AG08395 (cell line): ENCODE results near the gene SLC19A3.
"Not testable (repeated sequence)": the region's sequence is repeated elsewhere in the genome, so short reads cannot be mapped to it uniquely, and the experiment has no call there.

ENCODE experiments used
- DNase-seq: peaks from one replicate; pipeline ENCODE4 v3.0.0; 2012; ENCODE audit warnings: mixed read lengths, low spot score

The SLC19A3 gene

GRCh38 chr2:227717687-227718567 is at the start of gene SLC19A3:
Gene SLC19A3, minus strand, starts transcription at chr2:227718028. Its CDS starts 15,710 bp downstream, at chr2:227702318.
- peak; percentile 59 for DNase-seq

GRCh38 chr2:227766373-227766883 is 48.6 kb upstream of the SLC19A3 start:
- DNase-seq = peak; percentile 84

GRCh38 chr2:227765788-227766372 is 48.1 kb upstream of the SLC19A3 start:
- DNase-seq = no peak

- no peak for DNase-seq
Observed at GRCh38 chr2:227761740-227762476, 44.1 kb upstream of the SLC19A3 start.

- DNase-seq = no peak
Observed at GRCh38 chr2:227759411-227760118, 41.7 kb upstream of the SLC19A3 start.

GRCh38 chr2:227756261-227756660 is 38.4 kb upstream of the SLC19A3 start:
- DNase-seq = not testable (repeated sequence)

- no peak for DNase-seq
Observed at GRCh38 chr2:227748079-227748478, 30.3 kb upstream of the SLC19A3 start.

GRCh38 chr2:227745594-227745993 is 27.8 kb upstream of the SLC19A3 start, which contains the start of gene SCYGR8:
Gene SCYGR8, plus strand, starts transcription at chr2:227745894. Its CDS starts 0 bp downstream, at chr2:227745894.
- no peak for DNase-seq

- not testable (repeated sequence) for DNase-seq
Observed at GRCh38 chr2:227740705-227741104, 22.9 kb upstream of the SLC19A3 start.

GRCh38 chr2:227739351-227739750 is 21.5 kb upstream of the SLC19A3 start:
- DNase-seq = no peak

GRCh38 chr2:227728035-227728434 is 10.2 kb upstream of the SLC19A3 start, which contains the start of gene SCYGR7:
Gene SCYGR7, plus strand, starts transcription at chr2:227728335. Its CDS starts 0 bp downstream, at chr2:227728335.
- DNase-seq = no peak

GRCh38 chr2:227724394-227725039 is 6.7 kb upstream of the SLC19A3 start, which contains the start of gene SCYGR6:
Gene SCYGR6, minus strand, starts transcription at chr2:227724757. Its CDS starts 0 bp downstream, at chr2:227724757.
- no peak for DNase-seq

GRCh38 chr2:227722821-227723220 is 5.0 kb upstream of the SLC19A3 start:
- not testable (repeated sequence) for DNase-seq

GRCh38 chr2:227720680-227721079 is 2.9 kb upstream of the SLC19A3 start:
- no peak for DNase-seq

- no peak for DNase-seq
Observed at GRCh38 chr2:227719641-227720040, 1.8 kb upstream of the SLC19A3 start.

GRCh38 chr2:227716501-227716900 is 1.3 kb downstream of the SLC19A3 start:
- no peak for DNase-seq

- DNase-seq = no peak
Observed at GRCh38 chr2:227713291-227713690, 4.5 kb downstream of the SLC19A3 start.

GRCh38 chr2:227710986-227711385 is 6.8 kb downstream of the SLC19A3 start:
- DNase-seq = no peak

GRCh38 chr2:227707390-227707789 is 10.4 kb downstream of the SLC19A3 start:
- DNase-seq = no peak

GRCh38 chr2:227706859-227707258 is 11.0 kb downstream of the SLC19A3 start:
- DNase-seq = no peak

GRCh38 chr2:227703961-227704360 is 13.9 kb downstream of the SLC19A3 start:
- DNase-seq = peak; percentile 3
